Measurements from ENCODE around the gene KIF26A. TPM values are rescaled to one million over a fixed set of nuclear protein-coding genes. Genes with fewer than 3 reads are reported as not detected.

The KIF26A gene
- total RNA-seq, 1 donor from 2014 or later: 7.0 TPM

- no peak for DNase-seq (ENCODE audit: low spot score, unreplicated experiment)
- Mint-ChIP-seq H3K27ac (no peak overlapping the region), H3K27me3 (peaks cover 22% of the 10 kb centered on the region), H3K9me3 (ENCODE audit: low read depth) (no peaks in the 10 kb centered on the region), H3K4me1 (ENCODE audit: low read depth) (peaks cover 12% of the 10 kb centered on the region), H3K4me3 (ENCODE audit: low read depth) (no peak overlapping the region), H3K36me3 (ENCODE audit: insufficient read depth) (no peaks in the 10 kb centered on the region)
- no peak for TF ChIP-seq CTCF (IDR thresholded peaks at IDR 0.05; ENCODE audit: unreplicated experiment)
Measured at GRCh38 chr14:104145826-104146601, 7.6 kb downstream of the KIF26A start.

- H3K27me3 Mint-ChIP-seq: peaks cover 17% of the 10 kb centered on the region
- no peak overlapping the region for H3K27ac Mint-ChIP-seq
- no peaks in the 10 kb centered on the region for H3K36me3 Mint-ChIP-seq (ENCODE audit: insufficient read depth)
- H3K4me1 Mint-ChIP-seq (ENCODE audit: low read depth): peaks cover 12% of the 10 kb centered on the region
- H3K9me3 Mint-ChIP-seq (ENCODE audit: low read depth): no peaks in the 10 kb centered on the region
- no peak for DNase-seq (ENCODE audit: low spot score, unreplicated experiment)
- no peak for TF ChIP-seq CTCF (IDR thresholded peaks at IDR 0.05; ENCODE audit: unreplicated experiment)
- no peak overlapping the region for H3K4me3 Mint-ChIP-seq (ENCODE audit: low read depth)
Measured at GRCh38 chr14:104146651-104147345, 8.4 kb downstream of the KIF26A start.

- H3K27ac Mint-ChIP-seq: no peak overlapping the region
- no peak for DNase-seq (ENCODE audit: low spot score, unreplicated experiment)
- no peaks in the 10 kb centered on the region for H3K9me3 Mint-ChIP-seq (ENCODE audit: low read depth)
- H3K4me3 Mint-ChIP-seq (ENCODE audit: low read depth): no peak overlapping the region
- H3K4me1 Mint-ChIP-seq (ENCODE audit: low read depth): peaks cover 12% of the 10 kb centered on the region
- no peaks in the 10 kb centered on the region for H3K36me3 Mint-ChIP-seq (ENCODE audit: insufficient read depth)
- no peak for TF ChIP-seq CTCF (IDR thresholded peaks at IDR 0.05; ENCODE audit: unreplicated experiment)
- H3K27me3 Mint-ChIP-seq: peaks cover 13% of the 10 kb centered on the region
Measured at GRCh38 chr14:104147346-104148125, 9.1 kb downstream of the KIF26A start.

GRCh38 chr14:104148433-104149277 lies 10.3 kb downstream of the KIF26A start:
- H3K4me3 Mint-ChIP-seq (ENCODE audit: low read depth): no peak overlapping the region
- H3K36me3 Mint-ChIP-seq (ENCODE audit: insufficient read depth): no peaks in the 10 kb centered on the region

More at GRCh38 chr14:104148433-104149277, 10.3 kb downstream of the KIF26A start:
- Mint-ChIP-seq H3K27me3 (peaks cover 8% of the 10 kb centered on the region), H3K27ac (peak overlapping the region; percentile 78), H3K4me1 (ENCODE audit: low read depth) (peaks cover 12% of the 10 kb centered on the region), H3K9me3 (ENCODE audit: low read depth) (no peaks in the 10 kb centered on the region)
- no peak for TF ChIP-seq CTCF (IDR thresholded peaks at IDR 0.05; ENCODE audit: unreplicated experiment)
- no peak for DNase-seq (ENCODE audit: low spot score, unreplicated experiment)

Measured in progenitor cell of endocrine pancreas (in vitro differentiated cells).